Choroid plexus epithelial cell (primary cell): ENCODE measurements around the gene JMJD8.

Experiments used
- DNase-seq: peaks from one replicate; pipeline ENCODE4 v3.0.0-alpha.2; 2010; ENCODE audit warnings: low read depth
- H3K4me3 ChIP-seq: 2 replicates; pipeline ENCODE4 v1.5.1; 2011; ENCODE audit warnings: low read depth, mild to moderate bottlenecking, control low read depth, low read length, moderate library complexity
- TF ChIP-seq, protein P1 (sequence below): conservative IDR thresholded peaks from 2 replicates; pipeline ENCODE4 v1.5.1; 2011; ENCODE audit warnings: low read depth, mild to moderate bottlenecking, control low read depth, inconsistent platforms, low read length, moderate library complexity

Gene JMJD8

DNA sequence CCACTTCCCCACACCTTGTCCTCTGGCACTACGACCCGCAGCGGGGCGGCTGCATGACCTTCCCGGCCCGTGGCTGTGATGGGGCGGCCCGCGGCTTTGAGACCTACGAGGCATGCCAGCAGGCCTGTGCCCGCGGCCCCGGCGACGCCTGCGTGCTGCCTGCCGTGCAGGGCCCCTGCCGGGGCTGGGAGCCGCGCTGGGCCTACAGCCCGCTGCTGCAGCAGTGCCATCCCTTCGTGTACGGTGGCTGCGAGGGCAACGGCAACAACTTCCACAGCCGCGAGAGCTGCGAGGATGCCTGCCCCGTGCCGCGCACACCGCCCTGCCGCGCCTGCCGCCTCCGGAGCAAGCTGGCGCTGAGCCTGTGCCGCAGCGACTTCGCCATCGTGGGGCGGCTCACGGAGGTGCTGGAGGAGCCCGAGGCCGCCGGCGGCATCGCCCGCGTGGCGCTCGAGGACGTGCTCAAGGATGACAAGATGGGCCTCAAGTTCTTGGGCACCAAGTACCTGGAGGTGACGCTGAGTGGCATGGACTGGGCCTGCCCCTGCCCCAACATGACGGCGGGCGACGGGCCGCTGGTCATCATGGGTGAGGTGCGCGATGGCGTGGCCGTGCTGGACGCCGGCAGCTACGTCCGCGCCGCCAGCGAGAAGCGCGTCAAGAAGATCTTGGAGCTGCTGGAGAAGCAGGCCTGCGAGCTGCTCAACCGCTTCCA is 50.6 kb downstream of the JMJD8 start:
- TF ChIP-seq, protein P1, sequence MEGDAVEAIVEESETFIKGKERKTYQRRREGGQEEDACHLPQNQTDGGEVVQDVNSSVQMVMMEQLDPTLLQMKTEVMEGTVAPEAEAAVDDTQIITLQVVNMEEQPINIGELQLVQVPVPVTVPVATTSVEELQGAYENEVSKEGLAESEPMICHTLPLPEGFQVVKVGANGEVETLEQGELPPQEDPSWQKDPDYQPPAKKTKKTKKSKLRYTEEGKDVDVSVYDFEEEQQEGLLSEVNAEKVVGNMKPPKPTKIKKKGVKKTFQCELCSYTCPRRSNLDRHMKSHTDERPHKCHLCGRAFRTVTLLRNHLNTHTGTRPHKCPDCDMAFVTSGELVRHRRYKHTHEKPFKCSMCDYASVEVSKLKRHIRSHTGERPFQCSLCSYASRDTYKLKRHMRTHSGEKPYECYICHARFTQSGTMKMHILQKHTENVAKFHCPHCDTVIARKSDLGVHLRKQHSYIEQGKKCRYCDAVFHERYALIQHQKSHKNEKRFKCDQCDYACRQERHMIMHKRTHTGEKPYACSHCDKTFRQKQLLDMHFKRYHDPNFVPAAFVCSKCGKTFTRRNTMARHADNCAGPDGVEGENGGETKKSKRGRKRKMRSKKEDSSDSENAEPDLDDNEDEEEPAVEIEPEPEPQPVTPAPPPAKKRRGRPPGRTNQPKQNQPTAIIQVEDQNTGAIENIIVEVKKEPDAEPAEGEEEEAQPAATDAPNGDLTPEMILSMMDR = no peak
- no peak for DNase-seq
- no peak overlapping the region for H3K4me3 ChIP-seq

- no peak overlapping the region for H3K4me3 ChIP-seq
- TF ChIP-seq, protein P1 = no peak
- DNase-seq = no peak
Observed at GRCh38 chr16:632486-633335, 51.4 kb downstream of the JMJD8 start.

DNA sequence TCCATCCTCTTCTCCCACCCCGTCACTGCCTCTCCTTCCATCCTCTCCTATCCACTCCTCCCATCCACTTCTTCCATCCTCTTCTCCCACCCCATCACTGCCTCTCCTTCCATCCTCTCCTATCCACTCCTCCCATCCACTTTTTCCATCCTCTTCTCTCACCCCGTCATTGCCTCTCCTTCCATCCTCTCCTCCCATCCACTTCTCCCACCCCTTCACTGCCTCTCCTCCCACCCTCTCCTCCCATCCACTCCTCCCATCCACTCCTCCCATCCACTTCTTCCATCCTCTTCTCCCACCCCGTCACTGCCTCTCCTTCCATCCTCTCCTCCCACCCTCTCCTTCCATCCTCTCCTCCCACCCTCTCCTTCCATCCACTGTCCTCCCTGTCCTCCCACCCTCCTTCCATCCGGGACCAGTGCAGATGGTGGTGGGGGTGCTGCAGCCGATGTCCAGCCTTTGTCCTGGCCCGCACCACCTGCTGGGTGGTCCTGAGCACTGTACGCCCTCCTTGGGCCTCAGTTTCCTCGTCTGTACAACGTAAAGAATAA is 52.3 kb downstream of the JMJD8 start:
- TF ChIP-seq, protein P1 = no peak
- no peak for DNase-seq
- no peak overlapping the region for H3K4me3 ChIP-seq
